ENCODE results near the gene IL17RC.

Gene IL17RC

GRCh38 chr3:9901967-9902366 is 14.9 kb upstream of the IL17RC start:
- Histone ChIP-seq H3F3A (ENCODE audit: control insufficient read depth, insufficient read depth) (no peaks in the 10 kb centered on the region), H3K4me1 (ENCODE audit: control insufficient read depth, low read length) (peaks cover 6% of the 10 kb centered on the region), H3K4me3 (ENCODE audit: low read length) (no peak overlapping the region), H3K36me3 (ENCODE audit: control insufficient read depth, low read length) (no peaks in the 10 kb centered on the region), H3K9me3 (ENCODE audit: control insufficient read depth, insufficient read depth, low read length) (no peaks in the 10 kb centered on the region), H3K79me2 (ENCODE audit: control insufficient read depth, low read length) (no peaks in the 10 kb centered on the region), H3K27ac (ENCODE audit: low read depth, low read length) (no peak overlapping the region), H3K27me3 (ENCODE audit: control insufficient read depth, low read length) (no peaks in the 10 kb centered on the region), H4K20me1 (ENCODE audit: control insufficient read depth, insufficient read depth, low read depth, low read length) (no peaks in the 10 kb centered on the region), H3K4me2 (ENCODE audit: low read length) (no peak overlapping the region), H3K9me2 (replicated peaks; ENCODE audit: control insufficient read depth, low read length) (no peaks in the 10 kb centered on the region)
- TF ChIP-seq EZH2phosphoT487 (IDR thresholded peaks at IDR 0.05; ENCODE audit: borderline replicate concordance, low read length): no peak
- TF ChIP-seq CTCF (IDR thresholded peaks at IDR 0.05; ENCODE audit: low read depth, low read length, poor library complexity, severe bottlenecking): no peak

DNA sequence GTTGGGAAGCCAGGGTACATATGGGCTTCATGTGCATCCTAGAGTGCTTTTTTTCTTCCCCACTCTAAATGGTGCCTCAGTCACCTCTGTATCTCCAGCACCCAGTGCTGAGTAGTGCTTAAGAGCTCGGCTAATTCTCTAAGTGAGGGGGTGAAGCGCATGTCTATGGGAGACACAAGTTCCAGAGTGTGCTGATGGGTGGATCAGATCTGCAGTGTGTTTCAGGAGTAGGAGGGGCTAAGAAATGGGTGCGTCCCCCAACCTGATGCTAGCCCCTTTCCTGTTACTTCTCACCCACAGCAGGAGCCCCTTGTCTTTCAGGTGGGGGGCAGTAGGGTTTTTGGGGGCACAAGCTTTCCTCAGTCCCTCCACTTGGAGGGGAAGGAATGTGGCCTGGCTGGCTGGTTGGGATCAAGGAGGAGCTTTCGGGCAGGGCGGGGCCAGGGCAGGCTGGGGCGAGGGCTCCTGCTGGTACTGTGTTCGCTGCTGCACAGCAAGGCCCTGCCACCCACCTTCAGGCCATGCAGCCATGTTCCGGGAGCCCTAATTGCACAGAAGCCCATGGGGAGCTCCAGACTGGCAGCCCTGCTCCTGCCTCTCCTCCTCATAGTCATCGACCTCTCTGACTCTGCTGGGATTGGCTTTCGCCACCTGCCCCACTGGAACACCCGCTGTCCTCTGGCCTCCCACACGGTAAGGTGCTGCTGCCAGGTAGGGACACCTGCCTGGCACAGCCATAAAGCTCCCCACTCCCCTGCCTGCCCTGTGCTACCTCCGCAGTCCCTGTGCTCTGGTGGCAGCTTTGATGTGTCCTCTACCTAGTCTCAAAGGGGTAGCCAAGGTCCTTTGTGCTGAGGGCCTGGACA is 14.3 kb upstream of the IL17RC start, which contains the start of gene IL17RE:
TSS of gene IL17RE (plus strand) at position 477 of the 866 bp plus-strand sequence. CDS start at position 562, 85 bp downstream.
- H3K36me3 ChIP-seq (ENCODE audit: control insufficient read depth, low read length): no peaks in the 10 kb centered on the region
- H3K9me2 ChIP-seq (replicated peaks; ENCODE audit: control insufficient read depth, low read length): no peaks in the 10 kb centered on the region
- H3K4me2 ChIP-seq (ENCODE audit: low read length): no peak within 1 kb of the TSS
- no peak within 1 kb of the TSS for H3K4me3 ChIP-seq (ENCODE audit: low read length)
- no peaks in the 10 kb centered on the region for H3K79me2 ChIP-seq (ENCODE audit: control insufficient read depth, low read length)
- H3K9me3 ChIP-seq (ENCODE audit: control insufficient read depth, insufficient read depth, low read length): no peaks in the 10 kb centered on the region
- TF ChIP-seq CTCF (IDR thresholded peaks at IDR 0.05; ENCODE audit: low read depth, low read length, poor library complexity, severe bottlenecking) (no peak), EZH2phosphoT487 (IDR thresholded peaks at IDR 0.05; ENCODE audit: borderline replicate concordance, low read length) (no peak)
- no peaks in the 10 kb centered on the region for H3F3A ChIP-seq (ENCODE audit: control insufficient read depth, insufficient read depth)
- no peak within 1 kb of the TSS for H3K27ac ChIP-seq (ENCODE audit: low read depth, low read length)
- H4K20me1 ChIP-seq (ENCODE audit: control insufficient read depth, insufficient read depth, low read depth, low read length): no peaks in the 10 kb centered on the region
- H3K4me1 ChIP-seq (ENCODE audit: control insufficient read depth, low read length): peaks cover 6% of the 10 kb centered on the region
- no peaks in the 10 kb centered on the region for H3K27me3 ChIP-seq (ENCODE audit: control insufficient read depth, low read length)

DNA sequence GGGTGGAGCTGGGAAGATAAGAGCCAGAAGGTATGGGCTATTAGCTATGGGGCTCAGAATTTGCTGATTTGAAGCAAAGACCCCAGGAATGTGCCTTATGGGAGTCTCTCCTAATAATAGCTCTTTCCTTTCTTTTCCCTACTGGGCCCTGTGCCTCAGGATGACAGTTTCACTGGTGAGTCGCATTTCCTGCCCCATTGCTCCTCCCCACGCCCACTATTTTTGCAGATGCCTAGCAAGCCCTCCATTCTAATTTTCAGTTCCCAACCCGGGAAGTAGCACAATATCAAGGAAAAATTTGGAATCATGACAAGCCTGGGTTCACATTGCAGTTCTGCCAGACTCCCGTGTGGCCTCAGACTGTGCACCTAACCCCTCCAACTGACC is 13.7 kb upstream of the IL17RC start:
- Histone ChIP-seq H3K9me2 (replicated peaks; ENCODE audit: control insufficient read depth, low read length) (no peaks in the 10 kb centered on the region), H3K4me1 (ENCODE audit: control insufficient read depth, low read length) (peaks cover 6% of the 10 kb centered on the region), H3K27ac (ENCODE audit: low read depth, low read length) (no peak overlapping the region), H3K4me3 (ENCODE audit: low read length) (no peak overlapping the region), H3K9me3 (ENCODE audit: control insufficient read depth, insufficient read depth, low read length) (no peaks in the 10 kb centered on the region), H3F3A (ENCODE audit: control insufficient read depth, insufficient read depth) (no peaks in the 10 kb centered on the region), H3K79me2 (ENCODE audit: control insufficient read depth, low read length) (no peaks in the 10 kb centered on the region), H3K27me3 (ENCODE audit: control insufficient read depth, low read length) (no peaks in the 10 kb centered on the region), H3K36me3 (ENCODE audit: control insufficient read depth, low read length) (no peaks in the 10 kb centered on the region), H3K4me2 (ENCODE audit: low read length) (no peak overlapping the region), H4K20me1 (ENCODE audit: control insufficient read depth, insufficient read depth, low read depth, low read length) (no peaks in the 10 kb centered on the region)
- TF ChIP-seq EZH2phosphoT487 (IDR thresholded peaks at IDR 0.05; ENCODE audit: borderline replicate concordance, low read length) (no peak), CTCF (IDR thresholded peaks at IDR 0.05; ENCODE audit: low read depth, low read length, poor library complexity, severe bottlenecking) (no peak)
